Bronchus fibroblast of lung (primary cell): ENCODE results near the gene HCAR3. TPM values are rescaled to one million over a fixed set of nuclear protein-coding genes. Genes with fewer than 3 reads are reported as not detected.

Experiments
- total RNA-seq: library from RNA; depleted of rRNA; stranded (reverse); fragments of >200 nt; gene quantifications from 2 replicates; pipeline ENCODE4 v1.2.3, GENCODE V29; 2015

Gene HCAR3
- not detected in 2 replicates for total RNA-seq

DNA sequence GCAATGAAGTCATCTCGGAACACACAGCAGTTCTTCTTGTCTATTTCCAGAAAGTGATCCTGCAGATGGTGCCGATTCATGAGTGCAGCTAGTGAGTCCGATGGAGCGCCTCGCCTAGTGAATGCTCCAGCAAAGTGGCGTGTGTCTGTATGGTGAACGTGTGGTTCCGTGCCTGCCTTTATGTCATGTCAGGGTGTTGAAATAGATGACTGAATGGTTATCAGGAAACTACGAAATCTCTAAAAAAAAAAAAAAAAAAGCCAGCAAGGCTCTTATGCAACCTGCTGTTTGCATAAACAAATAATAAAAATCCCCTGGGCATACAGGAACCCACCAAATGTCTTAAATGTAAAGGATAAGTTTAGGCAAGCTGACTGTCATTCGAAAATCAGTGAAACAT is at the start of gene HCAR3:
TSS of gene HCAR3 (minus strand) at position 154 of the 400 bp plus-strand sequence. CDS start at position 80, 74 bp downstream.

DNA sequence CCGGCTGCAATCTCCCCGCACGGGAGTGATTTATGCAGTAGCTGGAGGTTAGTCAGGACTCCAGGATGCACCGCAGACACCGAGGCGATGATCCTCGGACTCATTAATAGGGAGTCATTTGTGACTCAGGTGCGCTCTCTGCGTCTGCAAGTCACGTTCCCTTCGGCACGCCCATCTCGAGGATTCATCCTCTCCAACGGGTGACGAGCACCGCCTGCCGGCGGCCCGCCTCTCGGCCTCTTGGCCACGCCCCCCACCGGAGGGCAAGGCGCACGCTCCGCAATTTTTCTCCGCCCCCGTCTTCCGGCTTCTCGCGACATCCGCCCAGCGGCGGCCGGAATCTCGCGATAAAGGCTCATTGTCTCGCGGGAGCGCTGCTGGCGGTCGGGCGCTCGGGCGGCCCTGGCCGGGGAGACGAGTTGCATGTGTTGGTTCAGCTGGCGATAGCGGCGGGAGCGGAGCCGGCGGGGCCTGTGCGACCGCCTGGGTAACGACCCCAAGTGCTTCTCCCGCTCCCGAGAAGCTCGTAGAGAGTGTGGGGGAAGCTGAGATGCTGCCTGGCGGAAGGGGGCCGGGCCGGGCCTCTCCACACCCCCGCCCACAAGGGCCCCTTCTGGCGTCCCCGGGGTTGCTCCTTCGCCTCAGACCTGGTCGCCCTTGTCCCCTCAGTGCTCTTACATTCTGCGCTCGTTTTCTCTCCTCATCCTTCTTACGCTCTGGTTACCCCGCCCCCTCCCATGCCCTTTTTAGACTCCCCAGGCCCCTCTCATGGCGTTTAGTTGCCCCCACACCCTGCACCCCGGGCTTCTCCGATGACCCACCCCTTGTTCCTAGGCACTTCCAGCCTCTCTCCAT is 36.1 kb upstream of the HCAR3 start, which contains the start of gene DENR:
TSS of gene DENR (plus strand) at position 361 of the 855 bp plus-strand sequence. CDS start 878 bp downstream, outside the sequence.

DNA sequence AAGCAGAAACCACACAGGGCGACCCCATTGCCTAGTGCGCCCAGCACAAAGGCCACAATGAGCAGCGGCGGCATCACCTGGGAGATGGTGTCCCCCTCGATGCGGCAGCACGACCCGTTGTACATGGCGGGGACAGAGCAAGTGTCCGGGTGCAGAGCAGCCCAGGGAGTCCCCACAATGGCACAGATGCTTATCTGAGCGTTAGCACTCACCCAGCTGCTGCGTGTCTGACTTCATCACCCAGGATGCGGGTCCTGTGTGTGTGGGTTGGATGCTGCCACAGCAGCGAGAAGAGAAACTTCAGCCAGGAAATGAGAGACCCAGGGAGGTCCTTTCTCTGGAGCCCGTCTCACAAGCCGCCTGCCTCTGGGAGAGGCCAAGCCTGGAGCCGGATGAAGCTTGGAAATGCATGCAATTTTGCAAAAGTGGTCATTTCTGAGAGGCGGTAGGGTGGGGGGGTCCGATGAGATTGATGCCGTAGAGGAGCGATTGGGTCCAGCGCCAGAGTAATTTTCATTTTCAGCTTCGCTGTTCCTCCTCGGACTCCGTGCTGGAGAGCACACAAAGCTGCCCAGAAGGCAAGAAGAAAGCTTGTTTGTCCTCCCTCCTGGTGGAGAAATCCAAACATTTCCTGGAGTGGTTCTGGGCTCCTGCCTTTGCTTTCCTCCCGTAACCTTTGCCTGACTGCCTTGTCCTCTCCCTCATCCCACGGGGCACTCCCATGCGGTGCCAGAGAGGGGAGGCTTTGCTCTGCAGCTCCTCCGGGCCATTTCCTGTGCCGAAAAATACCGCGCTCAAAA is 13.8 kb upstream of the HCAR3 start, which contains the start of gene HCAR1:
TSS of gene HCAR1 (minus strand) at position 630 of the 800 bp plus-strand sequence. CDS start at position 125, 505 bp downstream.

DNA sequence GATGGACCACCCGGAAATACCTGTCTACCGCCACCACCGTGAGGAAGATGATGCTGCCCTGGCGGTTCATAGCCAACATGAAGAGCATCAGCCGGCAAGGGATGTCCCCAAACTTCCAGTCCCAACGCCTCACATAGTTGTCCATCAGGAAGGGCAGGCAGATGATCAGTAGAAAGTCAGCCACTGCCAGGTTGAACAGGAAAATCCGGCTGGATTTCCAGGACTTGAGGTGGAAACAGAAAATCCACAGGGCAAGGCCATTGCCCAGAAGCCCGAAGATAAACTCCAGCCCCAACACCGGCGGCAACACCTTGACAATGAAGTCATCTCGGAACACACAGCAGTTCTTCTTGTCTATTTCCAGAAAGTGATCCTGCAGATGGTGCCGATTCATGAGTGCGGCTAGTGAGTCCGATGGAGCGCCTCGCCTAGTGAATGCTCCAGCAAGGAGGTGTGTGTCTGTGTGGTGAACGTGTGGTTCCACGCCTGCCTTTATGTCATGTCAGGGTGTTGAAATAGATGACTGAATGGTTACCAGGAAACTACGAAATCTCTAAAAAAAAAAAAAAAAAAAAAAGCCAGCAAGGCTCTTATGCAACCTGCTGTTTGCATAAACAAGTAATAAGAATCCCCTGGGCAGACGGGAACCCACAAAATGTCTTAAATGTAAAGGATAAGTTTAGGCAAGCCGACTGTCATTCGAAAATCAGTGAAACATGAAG is 13.6 kb downstream of the HCAR3 start, which contains the start of gene HCAR2:
TSS of gene HCAR2 (minus strand) at position 468 of the 722 bp plus-strand sequence. CDS start at position 394, 74 bp downstream.

Other genes with a start within 250 kb of the HCAR3 start
- 12.2 and 14.8 TPM in 2 replicates for gene ZCCHC8, start 215.9 kb downstream of the HCAR3 start, total RNA-seq
- gene RSRC2, start 189.9 kb downstream of the HCAR3 start, total RNA-seq, result 18.6 and 27.1 TPM in 2 replicates
- gene KNTC1, start 189.6 kb downstream of the HCAR3 start, total RNA-seq, result 32.3 and 36.5 TPM in 2 replicates
- not detected in 2 replicates for gene HCAR2, start 13.5 kb downstream of the HCAR3 start, total RNA-seq
- gene HCAR1, start 14.0 kb upstream of the HCAR3 start, total RNA-seq, result 0.34 and 0.74 TPM in 2 replicates
- gene DENR, start 36.0 kb upstream of the HCAR3 start, total RNA-seq, result 26.9 and 30.3 TPM in 2 replicates
- under 0.01 TPM in 1 of 2 replicates, not detected in the other for gene CCDC62, start 57.8 kb upstream of the HCAR3 start, total RNA-seq
- gene HIP1R, start 118.6 kb upstream of the HCAR3 start, total RNA-seq, result 31.1 and 31.5 TPM in 2 replicates
- 27.7 and 30.0 TPM in 2 replicates for gene VPS37B, start 179.3 kb upstream of the HCAR3 start, total RNA-seq
- 7.7 and 9.1 TPM in 2 replicates for gene ABCB9, start 249.7 kb upstream of the HCAR3 start, total RNA-seq